Stimulated activated CD4-positive, alpha-beta T cell treated with anti-CD3 and anti-CD28 coated beads, Interleukin-4, amount 100 ng/mL, for 48 hours (primary cell): ENCODE measurements around the gene TRIP12.
A peak's percentile ranks its signal among the peaks of the same experiment; 100 is the strongest.
"Not testable (repeated sequence)": the region's sequence is repeated elsewhere in the genome, so short reads cannot be mapped to it uniquely, and the experiment has no call there.

Experiments used
- DNase-seq, 2 donors: peaks; one replicate each; pipeline ENCODE4 v3.0.0-alpha.2; 2020; ENCODE audit warnings: low read depth in 2 of 2

TRIP12 gene

DNA sequence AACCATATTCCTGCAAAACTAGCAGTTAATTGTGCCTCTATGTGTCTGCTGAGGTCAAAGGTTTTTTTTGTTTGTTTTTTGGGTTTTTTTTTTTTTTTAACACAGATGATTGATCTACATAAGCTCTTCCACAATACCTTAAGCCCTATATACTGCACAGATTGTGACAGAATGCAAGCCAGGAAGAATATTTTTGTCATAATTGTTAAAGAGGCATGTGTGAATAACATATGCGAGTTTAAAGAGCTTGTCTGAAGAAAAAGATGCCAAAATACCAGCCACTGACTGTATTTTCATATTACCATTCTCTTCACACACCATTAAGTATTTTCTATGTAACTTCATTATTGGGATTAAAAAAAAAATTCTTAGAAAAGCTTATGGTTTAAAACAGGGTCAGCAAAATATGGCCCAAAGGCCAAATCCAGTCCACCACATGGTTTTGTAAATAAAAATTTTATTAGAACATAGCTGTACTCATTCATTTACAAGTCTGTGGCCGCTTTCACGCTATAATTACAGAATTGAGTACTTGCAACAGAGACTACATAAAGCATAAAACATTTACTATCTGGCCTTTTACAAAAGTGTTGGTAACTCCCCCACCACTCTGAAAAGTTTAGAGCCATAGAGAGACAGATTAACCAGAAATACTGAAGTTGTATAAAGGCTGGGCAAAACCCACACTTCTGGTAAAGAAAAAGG is 89.9 kb downstream of the TRIP12 start:
- no peak for DNase-seq

DNA sequence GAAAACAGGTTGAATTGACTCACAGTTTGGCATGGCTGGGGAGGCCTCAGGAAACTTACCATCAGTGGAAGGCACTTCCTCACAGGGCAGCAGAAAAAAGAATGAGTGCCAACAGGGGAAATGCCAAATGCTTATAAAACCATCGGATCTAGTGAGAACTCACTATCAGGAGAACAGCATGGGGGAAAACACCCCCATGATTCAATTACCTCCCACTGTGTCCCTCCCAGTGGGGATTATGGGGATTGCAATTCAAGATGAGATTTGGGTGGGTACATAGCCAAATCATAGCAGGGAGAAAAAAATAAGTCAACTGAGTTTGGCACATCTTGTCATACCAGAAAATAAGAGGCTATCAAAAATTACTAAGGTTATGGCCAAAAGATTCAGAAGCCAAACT is 96.3 kb downstream of the TRIP12 start:
- DNase-seq = no peak

DNA sequence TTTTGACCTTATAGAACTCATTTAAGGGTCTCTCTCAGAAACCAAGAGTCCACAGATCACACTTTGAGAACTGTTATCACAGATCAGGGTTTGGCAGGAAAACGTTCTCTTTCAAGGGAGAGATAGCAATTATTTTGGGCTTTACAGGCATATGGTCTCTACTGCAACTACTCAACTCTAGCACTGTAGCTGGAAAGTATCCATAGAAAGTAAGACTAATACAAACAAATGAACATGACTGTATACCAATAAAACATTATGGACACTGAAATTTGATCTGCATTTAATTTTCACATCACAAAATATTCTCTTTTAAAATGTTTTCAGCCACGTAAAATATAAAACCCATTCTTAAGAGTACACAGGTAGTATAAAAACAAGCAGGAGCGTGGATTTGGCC is 100.5 kb downstream of the TRIP12 start:
- no peak for DNase-seq

DNA sequence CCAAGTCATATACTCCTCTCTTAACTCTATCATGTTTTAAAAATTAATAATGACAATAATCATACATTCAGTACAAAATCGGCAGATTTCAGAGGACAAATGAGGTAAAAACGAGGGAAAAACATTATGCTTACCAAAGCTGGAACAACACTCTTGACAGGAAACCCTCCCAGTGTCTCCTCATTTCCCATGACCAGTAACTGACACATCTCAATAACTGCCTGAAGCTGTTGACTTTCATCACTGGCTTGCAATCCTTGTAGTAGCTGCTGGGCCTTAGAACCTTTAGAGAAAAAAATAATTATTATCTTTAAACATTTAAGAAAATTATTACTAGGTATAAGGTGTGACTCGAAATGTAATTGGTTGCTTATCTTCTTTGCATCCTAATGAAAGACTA is 103.6 kb downstream of the TRIP12 start:
- no peak for DNase-seq

DNA sequence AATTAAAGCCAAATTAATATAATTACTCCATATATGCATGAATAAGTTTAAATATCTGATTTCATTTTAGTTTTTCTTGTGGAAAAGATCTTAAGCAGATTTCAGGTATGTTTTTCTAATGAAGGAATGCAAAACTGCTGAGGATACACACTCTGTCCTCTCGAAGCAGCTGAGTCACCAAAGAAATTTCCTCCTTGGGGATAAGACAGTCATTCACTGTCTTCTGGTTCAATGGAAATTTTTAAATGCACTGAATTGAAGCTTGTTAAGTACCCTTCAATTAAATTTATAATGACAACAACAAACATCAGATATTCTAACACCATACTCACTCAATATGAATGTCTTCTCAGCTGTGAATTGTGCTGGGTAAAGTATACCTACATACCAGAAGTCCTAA is 106.0 kb downstream of the TRIP12 start:
- DNase-seq = no peak

DNA sequence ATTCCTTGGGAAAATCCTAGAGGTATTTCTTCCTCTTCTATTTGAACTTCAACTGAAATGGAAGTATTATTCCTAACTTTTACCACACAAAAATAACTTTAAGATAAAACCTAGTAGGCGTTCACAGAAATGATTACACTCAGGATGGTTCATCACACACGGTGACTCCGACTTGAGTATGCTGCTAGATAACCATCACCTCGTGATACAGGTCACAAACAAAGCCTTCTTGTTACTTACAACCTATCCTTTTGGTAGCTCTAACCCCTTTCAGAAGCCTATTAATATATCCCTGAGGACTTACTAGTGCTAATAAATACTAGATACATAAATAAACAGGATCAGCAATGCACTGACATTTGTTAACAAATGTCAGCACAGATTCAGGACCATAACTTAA is 106.5 kb downstream of the TRIP12 start:
- DNase-seq = no peak

DNA sequence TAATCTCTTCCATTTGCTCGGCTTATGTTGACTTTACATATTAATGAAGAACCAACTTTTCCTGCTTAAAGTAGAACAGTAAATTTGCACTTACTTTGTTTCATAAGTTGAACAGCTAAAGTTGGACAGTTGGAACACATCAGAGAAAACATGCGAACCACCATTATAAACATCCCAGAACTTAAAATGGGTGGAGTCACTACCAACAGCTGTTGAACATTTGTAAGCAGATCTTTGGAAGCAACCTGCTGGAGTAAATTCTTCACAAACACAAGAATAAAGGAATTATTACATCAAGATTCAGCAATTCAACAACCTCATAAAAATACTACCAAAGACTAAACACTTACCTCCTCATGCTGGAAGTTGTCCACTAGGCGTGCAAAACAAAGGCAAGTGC is 111.0 kb downstream of the TRIP12 start:
- no peak for DNase-seq

DNA sequence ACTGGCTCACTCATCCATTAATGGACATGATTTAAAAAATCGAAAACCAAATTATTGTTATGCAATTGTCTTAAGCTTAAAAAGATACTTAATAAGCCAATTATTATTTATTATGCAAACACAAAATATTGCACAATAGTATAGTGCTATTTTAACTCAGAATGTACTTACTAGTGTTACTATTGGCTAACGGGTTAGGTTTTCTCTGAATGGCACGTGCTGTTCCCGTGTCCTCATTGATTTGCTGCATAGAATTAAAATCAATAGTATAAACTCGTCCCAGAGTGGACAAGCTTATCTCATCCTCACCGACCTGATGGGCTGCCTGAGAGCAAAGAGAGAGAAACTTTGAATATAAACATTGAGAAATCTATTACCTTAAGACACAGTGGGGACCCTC is 116.2 kb downstream of the TRIP12 start:
- DNase-seq = no peak

DNA sequence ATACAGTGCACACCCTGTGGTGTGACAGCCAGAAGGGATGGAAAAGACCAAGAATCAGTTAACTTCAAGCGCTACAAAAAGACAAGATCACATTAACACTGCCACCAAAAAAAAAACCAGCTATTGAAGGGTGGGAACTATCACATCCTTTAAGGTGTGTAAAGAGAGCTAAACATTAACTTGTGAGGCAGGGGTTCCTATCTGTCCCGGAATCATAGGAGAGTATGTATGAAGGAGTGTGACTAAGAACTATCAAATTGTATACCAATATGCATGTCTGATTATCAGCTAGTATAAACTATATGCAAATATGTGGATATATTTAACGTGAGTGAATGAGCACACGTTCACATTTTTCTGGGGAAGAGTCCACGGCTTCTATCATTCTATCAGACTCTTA is 119.0 kb downstream of the TRIP12 start:
- no peak for DNase-seq

DNA sequence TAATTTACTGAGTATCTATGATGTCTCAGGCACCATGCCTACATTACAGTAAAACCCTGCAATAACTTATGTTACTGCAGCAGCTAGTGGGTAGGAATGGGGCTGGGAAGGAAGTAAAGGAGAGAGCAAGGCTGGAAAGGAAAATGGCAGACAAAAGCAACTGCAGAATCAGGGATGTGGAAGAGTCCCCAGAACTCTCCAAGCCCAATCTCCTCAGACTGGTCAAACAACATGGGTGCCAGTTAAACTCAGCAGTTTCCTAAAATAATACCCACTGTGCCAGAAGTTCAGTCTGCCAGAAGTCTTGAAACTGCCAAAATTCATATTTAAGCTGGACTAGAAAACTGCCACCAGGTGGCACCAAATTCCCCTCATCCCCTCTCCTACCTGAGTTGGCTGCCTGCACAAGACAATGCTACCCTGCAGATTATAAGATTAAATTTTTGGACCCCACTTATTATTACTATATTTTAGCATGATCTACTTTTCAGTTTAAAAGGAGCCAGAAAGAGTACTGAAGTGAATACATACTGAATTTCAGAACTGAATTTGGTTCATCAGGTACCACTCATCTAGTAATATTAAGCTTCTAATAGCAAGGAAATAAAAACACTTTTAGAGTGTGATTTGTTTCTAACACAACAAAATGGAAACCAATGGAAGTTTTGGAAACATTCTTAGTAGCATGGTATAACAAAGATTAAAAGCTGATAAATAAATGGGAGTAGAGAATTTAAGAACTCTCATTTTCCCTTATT is 120.6 kb downstream of the TRIP12 start:
- DNase-seq = peak; percentile 55 to 56

DNA sequence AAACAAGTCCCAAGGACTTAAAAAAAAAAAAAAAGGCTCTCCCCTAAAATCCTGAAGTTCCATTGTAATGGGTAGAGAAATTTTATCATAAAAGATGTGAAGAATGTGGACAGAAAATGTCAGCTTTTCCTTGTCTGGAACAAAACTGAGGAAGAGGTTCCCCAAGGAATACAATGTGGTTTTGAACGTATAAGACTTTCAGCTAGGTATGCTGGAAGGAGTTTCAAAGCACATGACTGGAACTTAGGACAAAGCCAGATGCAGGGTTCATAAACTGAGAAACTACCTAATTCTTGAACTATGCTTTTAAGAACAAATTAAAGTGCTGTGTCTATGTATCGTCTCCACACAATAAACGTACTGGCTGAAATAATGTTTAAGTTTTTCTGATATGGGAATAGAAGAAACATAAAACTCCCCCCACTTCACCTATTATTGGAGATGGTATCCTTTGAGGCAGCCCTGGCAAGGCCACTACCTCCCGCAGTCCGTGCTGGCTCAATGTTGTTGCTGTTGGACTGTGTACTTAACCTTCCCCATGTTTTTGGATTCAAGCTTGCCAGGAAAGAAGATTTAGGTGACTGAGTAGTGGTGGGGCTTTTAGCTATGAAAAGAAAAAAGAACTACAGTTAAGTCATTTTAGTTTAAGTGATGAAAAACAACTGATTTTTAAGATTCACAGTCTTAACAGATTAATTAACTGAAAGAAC is 123.2 kb downstream of the TRIP12 start:
- no peak for DNase-seq

DNA sequence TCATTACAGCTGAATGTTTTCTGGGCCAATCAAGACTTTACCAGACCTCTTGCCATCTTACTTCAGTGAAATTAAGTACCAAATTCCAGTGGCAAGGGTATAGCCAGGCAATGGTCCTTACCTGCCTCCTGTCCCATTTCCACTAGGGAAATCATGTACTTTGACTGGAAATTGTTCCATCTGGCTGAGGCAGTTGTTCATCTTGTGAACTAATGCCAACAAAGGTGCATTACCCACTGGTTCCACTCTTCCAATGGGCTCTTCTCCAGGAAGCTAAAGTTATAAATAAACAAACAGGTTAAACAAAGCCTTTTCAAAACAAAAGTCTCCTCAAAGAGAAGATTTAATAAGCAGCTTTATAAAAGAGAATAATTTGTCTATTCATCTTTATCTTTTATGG is 126.8 kb downstream of the TRIP12 start:
- DNase-seq = no peak

DNA sequence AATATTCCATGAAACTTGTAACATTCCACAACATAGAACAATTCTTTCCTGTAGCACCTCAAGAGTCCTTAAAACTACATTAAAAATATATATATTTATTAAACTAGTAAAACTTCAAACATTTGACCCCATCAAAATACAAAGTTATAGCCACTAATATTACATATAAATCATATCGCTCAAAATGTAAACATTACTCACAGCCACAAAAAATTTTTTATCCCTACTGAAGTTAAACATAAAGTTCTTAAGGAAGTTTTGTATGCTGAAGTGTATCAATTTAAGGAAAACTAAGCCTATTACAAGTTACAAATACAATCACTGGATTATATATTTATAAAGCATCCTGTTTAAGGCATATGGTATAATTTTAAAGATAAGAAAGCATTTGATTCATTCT is 127.2 kb downstream of the TRIP12 start:
- DNase-seq = no peak

DNA sequence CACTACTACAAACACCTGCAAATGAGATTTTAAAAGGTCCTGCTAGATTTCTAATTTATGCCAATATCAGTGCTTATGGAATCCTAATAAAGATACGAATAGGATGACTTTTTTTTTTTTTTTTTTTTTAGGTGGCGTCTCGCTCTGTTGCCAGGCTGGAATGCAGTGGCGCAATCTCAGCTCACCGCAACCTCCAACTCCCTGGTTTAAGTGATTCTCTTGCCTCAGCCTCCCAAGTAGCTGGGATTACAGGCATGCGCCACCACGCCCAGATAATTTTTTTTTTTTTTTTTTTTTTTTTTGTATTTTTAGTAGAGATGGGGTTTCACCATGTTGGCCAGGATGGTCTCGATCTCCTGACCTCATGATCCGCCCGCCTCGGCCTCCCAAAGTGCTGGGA is 135.5 kb downstream of the TRIP12 start:
- DNase-seq = not testable (repeated sequence)

DNA sequence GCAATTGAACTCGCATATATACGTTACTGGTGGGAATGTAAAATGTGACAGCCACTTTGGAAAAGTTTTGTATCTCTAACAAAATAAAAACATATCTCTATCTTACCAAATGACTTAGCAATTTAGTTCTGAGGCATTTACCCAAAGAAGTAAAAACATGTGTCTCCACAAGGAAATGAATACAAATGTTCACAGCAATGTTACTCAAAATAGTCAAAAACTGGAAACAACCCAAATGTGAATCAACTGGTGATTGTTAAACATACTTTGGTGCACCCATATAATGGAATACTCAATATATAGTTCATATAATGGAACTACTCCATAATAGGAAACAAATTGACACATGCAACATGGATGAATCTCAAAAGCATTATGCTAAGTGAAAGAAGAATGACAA is 137.0 kb downstream of the TRIP12 start:
- DNase-seq = no peak

DNA sequence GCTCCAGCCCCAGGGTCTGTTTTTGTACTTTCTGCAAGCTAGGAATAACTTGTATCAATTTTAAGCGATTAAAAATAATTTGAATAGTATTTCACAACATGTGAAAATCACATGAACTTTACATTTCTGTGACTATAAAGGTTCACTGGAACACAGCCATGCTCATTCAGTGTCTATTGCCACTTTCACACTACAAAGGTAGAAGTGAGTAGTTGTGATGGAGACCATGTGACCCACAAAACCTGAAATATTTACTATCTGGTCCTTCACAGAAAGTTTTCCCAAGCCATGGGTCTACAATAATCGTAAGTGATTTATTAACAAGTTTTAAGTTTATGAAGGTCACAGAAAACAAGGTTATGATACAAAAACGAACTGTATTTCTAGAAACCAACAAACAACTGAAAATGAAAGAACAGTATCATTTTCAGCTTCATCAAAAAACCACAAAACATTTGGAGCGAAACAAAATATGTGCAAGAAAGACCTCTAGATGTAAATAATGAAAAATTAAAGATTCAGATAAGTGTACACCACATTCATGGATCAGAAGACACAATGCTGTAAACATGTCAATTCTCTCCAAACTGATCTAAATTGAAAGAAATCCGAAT is 138.6 kb downstream of the TRIP12 start:
- no peak for DNase-seq

DNA sequence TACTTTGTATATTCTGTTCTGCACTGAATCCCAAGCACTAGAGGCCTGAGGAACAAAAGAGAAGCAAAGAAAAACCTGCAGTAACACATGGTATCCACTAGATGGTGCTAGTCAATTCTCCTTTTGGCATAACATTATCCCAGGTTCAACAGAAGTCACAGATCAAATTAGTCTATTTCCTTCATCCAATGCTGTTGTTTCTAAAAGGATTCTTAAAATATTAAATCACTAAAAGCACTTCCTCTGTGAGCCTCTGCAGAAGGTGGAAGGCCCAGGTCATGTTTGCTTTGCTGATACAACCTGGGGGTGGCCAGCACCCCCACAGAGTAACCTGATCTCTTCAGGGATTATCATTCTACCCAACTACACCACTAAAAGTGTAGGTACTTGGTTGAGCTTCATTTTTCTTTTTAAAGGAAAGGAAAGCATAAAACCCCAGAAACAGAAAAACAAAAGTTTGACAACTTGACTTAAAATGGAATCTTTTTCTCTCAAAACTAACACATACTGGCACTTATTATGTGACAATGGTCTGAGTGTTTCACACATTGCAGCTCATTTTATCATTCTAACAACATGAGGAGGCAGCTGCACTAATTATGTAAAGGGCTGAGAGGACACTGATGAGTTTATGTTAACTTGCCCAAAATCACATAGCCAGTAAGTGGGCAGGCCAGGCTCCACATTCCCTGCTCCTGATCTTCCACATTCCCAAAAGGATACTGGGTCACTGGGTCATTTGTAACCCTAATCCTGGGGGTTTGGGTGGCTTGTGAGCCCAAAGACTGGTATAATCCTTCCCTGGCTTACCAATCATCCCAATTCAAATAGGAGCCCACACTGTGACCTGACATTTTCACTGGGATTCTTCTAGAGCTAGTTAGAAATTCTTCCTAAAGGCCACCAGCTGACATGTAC is 140.7 kb downstream of the TRIP12 start:
- DNase-seq = no peak

DNA sequence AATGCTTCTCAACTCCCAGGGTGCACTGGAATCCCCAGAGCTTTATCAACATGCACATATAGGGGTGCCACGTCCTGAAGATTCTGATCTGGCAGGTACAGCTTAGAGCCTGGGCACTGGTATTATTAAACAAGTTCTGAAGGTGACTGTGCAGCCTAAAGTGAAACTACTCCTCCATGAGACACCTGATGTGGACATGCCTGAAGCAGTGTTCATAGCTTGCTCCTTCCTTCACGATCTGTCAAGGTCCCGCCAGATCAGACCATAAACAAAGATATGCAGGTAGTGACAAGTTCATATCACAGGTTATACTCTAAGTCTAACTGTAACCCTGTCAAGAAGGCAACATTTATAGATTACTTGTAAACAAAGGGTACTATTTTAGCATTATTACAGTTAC is 142.2 kb downstream of the TRIP12 start:
- DNase-seq = no peak

DNA sequence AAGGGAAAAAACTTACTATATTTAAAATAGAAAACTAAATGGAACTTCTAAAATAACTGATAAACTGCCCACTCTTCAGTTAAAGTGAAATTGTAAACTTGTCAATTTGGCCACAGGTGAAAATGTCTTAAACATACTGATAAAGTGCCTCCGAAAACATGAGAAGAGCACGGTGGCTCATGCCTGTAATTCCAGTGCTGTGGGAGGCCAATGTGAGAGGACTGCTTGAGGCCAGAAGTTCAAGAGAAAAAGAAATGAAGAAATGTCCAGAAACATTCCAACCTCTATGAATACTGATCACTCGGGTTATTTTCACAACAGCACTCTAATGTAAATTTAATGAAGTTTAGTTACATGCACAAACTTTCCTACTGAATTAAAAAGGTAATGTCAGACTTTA is 144.1 kb downstream of the TRIP12 start:
- DNase-seq = no peak

DNA sequence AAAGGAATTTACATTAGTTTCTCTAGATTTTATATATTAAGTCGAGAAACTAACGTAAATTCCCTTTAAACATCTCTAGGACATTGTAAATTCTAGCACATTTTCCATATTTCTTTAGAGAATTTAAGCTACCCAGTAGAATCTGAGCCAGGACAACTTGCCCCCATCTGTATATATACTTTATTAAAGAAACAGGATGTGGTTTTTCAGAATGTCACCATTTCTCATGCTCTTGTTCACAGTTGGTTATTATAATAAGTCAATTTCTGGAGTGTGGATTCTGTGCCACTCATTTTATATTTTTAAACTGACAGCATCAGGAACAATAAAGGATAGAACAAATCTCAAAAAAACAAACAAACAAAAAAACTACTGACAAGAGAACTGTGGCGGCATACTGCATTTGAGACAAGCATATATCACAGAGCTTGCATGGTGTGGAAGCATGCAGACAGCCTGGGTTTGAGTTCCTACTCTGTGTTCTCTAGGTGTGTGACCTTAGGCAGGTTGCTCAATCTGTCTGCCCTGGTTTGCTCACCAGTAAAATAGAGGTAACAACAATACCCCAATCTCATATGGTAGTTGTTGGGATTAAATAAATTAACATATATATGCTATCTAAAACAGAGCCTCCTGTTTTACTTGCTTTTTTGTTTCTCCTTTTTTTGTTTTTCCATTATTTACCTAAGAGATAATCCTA is 146.0 kb downstream of the TRIP12 start:
- DNase-seq = no peak

DNA sequence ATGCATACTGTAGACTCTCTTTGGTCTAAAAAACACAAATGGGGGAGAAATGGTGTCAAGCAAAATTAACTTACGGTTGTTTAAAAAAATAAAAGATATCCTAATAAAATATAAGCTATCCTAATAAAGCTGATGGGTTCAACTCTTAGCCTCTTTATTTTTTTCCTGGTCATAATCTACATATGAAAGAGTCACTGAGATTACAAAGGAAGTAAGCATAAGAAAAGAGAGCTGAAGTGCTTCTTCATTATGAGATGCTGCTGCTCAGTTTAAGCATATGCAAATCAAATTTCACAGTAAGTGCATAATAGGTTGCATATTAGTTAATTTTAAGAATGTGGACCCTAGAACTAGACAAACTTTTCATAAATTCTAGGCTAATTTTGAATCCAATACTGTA is 147.6 kb downstream of the TRIP12 start:
- DNase-seq = no peak
